ENCODE data around the gene EDDM13. TPM values are rescaled to one million over a fixed set of nuclear protein-coding genes. Genes with fewer than 3 reads are reported as not detected.
"Not testable (repeated sequence)": the region's sequence is repeated elsewhere in the genome, so short reads cannot be mapped to it uniquely, and the experiment has no call there.

EDDM13 gene
- total RNA-seq, 3 donors from 2014 or later (not counting 1 experiment from before 2014, with no cell fraction given) = 1.5 to 3.1 (median 2.6) TPM

- H3K27me3 Mint-ChIP-seq (ENCODE audit: low read depth in 2 of 2) = no peaks in the 10 kb centered on the region
- no peaks in the 10 kb centered on the region for H3K36me3 Mint-ChIP-seq
- peak in 1 of 2 donors; percentile 73 for DNase-seq
- no peaks in the 10 kb centered on the region for H3K9me3 Mint-ChIP-seq
- intact Hi-C loops (cut with micrococcal nuclease) = loop anchor here (1.0 kb wide), 2 partner anchors 80 to 267 kb away; no protein-coding TSS in a partner anchor
- H3K27ac ChIP-seq (ENCODE audit: low read length) = no peak overlapping the region
- ATAC-seq = peak; percentile 75 to 87 (median 85)
- no peaks in the 10 kb centered on the region for H3K36me3 ChIP-seq (ENCODE audit: control insufficient read depth, insufficient read depth, low read length)
- H3K4me1 Mint-ChIP-seq = no peaks in the 10 kb centered on the region
- no peak overlapping the region for H3K4me3 Mint-ChIP-seq
- TF ChIP-seq CTCF (IDR thresholded peaks at IDR 0.05) = peak; percentile 90
- no peak overlapping the region for H3K4me3 ChIP-seq (ENCODE audit: low read length)
- no peak overlapping the region for H3K27ac Mint-ChIP-seq
- no peaks in the 10 kb centered on the region for H3K27me3 ChIP-seq (ENCODE audit: control insufficient read depth, insufficient read depth, low read length)
- no peaks in the 10 kb centered on the region for H3K4me1 ChIP-seq (ENCODE audit: control insufficient read depth, insufficient read depth, low read length)
- H3K9me3 ChIP-seq (ENCODE audit: control insufficient read depth, insufficient read depth, low read length) = no peaks in the 10 kb centered on the region
Measured at GRCh38 chr19:56333506-56333905, 61.0 kb downstream of the EDDM13 start.

GRCh38 chr19:56335371-56335770 lies 62.8 kb downstream of the EDDM13 start:
- H3K27ac ChIP-seq (ENCODE audit: low read length); H3K4me3 ChIP-seq (ENCODE audit: low read length); ATAC-seq; H3K9me3 ChIP-seq (ENCODE audit: control insufficient read depth, insufficient read depth, low read length); H3K27me3 ChIP-seq (ENCODE audit: control insufficient read depth, insufficient read depth, low read length); H3K4me1 Mint-ChIP-seq; intact Hi-C loops (cut with micrococcal nuclease); H3K4me3 Mint-ChIP-seq; H3K4me1 ChIP-seq (ENCODE audit: control insufficient read depth, insufficient read depth, low read length); H3K9me3 Mint-ChIP-seq; H3K36me3 Mint-ChIP-seq; H3K36me3 ChIP-seq (ENCODE audit: control insufficient read depth, insufficient read depth, low read length); DNase-seq; H3K27ac Mint-ChIP-seq; H3K27me3 Mint-ChIP-seq (ENCODE audit: low read depth in 2 of 2): not testable (repeated sequence)

GRCh38 chr19:56337077-56337476 lies 64.5 kb downstream of the EDDM13 start:
- H3K4me1 Mint-ChIP-seq; intact Hi-C loops (cut with micrococcal nuclease); H3K27ac Mint-ChIP-seq; H3K4me1 ChIP-seq (ENCODE audit: control insufficient read depth, insufficient read depth, low read length); H3K9me3 ChIP-seq (ENCODE audit: control insufficient read depth, insufficient read depth, low read length); H3K27me3 ChIP-seq (ENCODE audit: control insufficient read depth, insufficient read depth, low read length); H3K4me3 Mint-ChIP-seq; H3K9me3 Mint-ChIP-seq; H3K36me3 Mint-ChIP-seq; H3K36me3 ChIP-seq (ENCODE audit: control insufficient read depth, insufficient read depth, low read length); ATAC-seq; H3K27ac ChIP-seq (ENCODE audit: low read length); DNase-seq; H3K4me3 ChIP-seq (ENCODE audit: low read length); H3K27me3 Mint-ChIP-seq (ENCODE audit: low read depth in 2 of 2): not testable (repeated sequence)
- WGBS (ENCODE audit: insufficient coverage) = 84% methylated on average over 7 of the region's 8 CpGs

- H3K27ac Mint-ChIP-seq; DNase-seq; H3K4me1 Mint-ChIP-seq; H3K4me1 ChIP-seq (ENCODE audit: control insufficient read depth, insufficient read depth, low read length); H3K9me3 Mint-ChIP-seq; H3K9me3 ChIP-seq (ENCODE audit: control insufficient read depth, insufficient read depth, low read length); H3K36me3 Mint-ChIP-seq; H3K27ac ChIP-seq (ENCODE audit: low read length); H3K4me3 ChIP-seq (ENCODE audit: low read length); ATAC-seq; intact Hi-C loops (cut with micrococcal nuclease); H3K4me3 Mint-ChIP-seq; H3K27me3 ChIP-seq (ENCODE audit: control insufficient read depth, insufficient read depth, low read length); H3K36me3 ChIP-seq (ENCODE audit: control insufficient read depth, insufficient read depth, low read length): not testable (repeated sequence)
- peaks cover 9 to 11% of the 10 kb centered on the region in 2 donors for H3K27me3 Mint-ChIP-seq (ENCODE audit: low read depth in 2 of 2)
- WGBS (ENCODE audit: insufficient coverage) = 90% methylated on average over 3 of the region's 10 CpGs
Measured at GRCh38 chr19:56339031-56339430, 66.5 kb downstream of the EDDM13 start.

- TF ChIP-seq CTCF (IDR thresholded peaks at IDR 0.05) = no peak
- intact Hi-C loops (cut with micrococcal nuclease) = no loop called here
- Histone ChIP-seq H3K27me3 (ENCODE audit: control insufficient read depth, insufficient read depth, low read length) (no peaks in the 10 kb centered on the region), H3K27ac (ENCODE audit: low read length) (no peak overlapping the region), H3K9me3 (ENCODE audit: control insufficient read depth, insufficient read depth, low read length) (no peaks in the 10 kb centered on the region), H3K4me1 (ENCODE audit: control insufficient read depth, insufficient read depth, low read length) (no peaks in the 10 kb centered on the region), H3K4me3 (ENCODE audit: low read length) (no peak overlapping the region), H3K36me3 (ENCODE audit: control insufficient read depth, insufficient read depth, low read length) (no peaks in the 10 kb centered on the region)
- ATAC-seq (no peak), DNase-seq (no peak)
- Mint-ChIP-seq H3K9me3 (no peaks in the 10 kb centered on the region), H3K4me3 (no peak overlapping the region), H3K4me1 (no peaks in the 10 kb centered on the region), H3K36me3 (no peaks in the 10 kb centered on the region), H3K27me3 (ENCODE audit: low read depth in 2 of 2) (peaks cover 9 to 11% of the 10 kb centered on the region in 2 donors), H3K27ac (no peak overlapping the region)
Measured at GRCh38 chr19:56341948-56342347, 69.4 kb downstream of the EDDM13 start.
